Stimulated activated CD8-positive, alpha-beta memory T cell treated with anti-CD3 and anti-CD28 coated beads, Interleukin-15, amount 100 ng/mL, for 4 hours (primary cell): ENCODE data around the gene OR6C1.
"Not testable (repeated sequence)": the region's sequence is repeated elsewhere in the genome, so short reads cannot be mapped to it uniquely, and the experiment has no call there.

Source experiments
- DNase-seq, 2 donors: peaks; one replicate each; pipeline ENCODE4 v3.0.0-alpha.2; 2020; ENCODE audit warnings: low read depth in 2 of 2

Gene OR6C1

GRCh38 chr12:55314043-55314442, at the start of gene OR6C1:
TSS of gene OR6C1 (plus strand) at chr12:55314343. CDS start at chr12:55320600, 6,257 bp downstream.
- DNase-seq, result no peak

DNA sequence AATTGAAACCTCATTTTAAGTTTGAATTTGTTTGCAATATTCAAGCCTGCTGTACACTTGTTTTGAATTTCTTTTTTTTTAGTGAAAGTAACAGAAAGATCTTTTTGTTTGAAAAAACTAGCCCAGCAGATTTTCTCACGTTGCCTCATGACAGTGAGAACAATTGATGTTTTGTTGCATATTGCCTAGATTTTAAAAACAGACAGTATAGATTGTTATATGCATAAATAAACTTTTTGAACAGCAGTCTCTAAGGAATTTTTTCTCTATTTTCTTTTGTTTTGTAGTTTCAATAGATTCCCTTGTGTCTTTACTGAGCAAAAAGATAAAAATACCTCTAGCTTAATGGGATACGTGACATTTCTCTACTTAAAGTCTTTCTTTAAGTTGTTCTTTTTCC, 33.2 kb upstream of the OR6C1 start:
- no peak for DNase-seq

GRCh38 chr12:55289999-55290398, 24.1 kb upstream of the OR6C1 start:
- DNase-seq, result no peak

- DNase-seq, result no peak
These were observed 17.7 kb upstream of the OR6C1 start, which contains the start of gene OR6C6 for GRCh38 chr12:55296469-55296868. TSS of gene OR6C6 (minus strand) at chr12:55296569. CDS start at chr12:55295232, 1,337 bp downstream.

DNA sequence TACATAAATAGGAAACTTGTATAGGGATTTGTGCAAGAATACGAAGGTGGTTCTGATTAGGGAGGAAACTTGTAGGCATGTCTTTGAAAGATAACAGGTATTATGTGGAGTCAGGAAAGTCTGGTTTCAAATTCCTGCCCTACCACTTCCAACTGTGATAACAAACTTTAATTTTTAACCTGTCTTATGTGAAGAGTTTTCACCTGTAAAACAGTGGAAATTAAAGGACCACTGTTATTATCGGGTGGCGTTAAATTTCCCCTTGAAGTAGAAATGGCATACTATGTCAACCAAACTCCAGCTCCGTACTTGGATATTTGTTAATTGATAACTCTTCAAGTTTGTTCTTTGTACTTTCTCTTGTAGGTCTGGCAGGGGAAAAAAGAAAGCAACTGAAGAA, 6.1 kb downstream of the OR6C1 start:
- DNase-seq, result no peak

DNA sequence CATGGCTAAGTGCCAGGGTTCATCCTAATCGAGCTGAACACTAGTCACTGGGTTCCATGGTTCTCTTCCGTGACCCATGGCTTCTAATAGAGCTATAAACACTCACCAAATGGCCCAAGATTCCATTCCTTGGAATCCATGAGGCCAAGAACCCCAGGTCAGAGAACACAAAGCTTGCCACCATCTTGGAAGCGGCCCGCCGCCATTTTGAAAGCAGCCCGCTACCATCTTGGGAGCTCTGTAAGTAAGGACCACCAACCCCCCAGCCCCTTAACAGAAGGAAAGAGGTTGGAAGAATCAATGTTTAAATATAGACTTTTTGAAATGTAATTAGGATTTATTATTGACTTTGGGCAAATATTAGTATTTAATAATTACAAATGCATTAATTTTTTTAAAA, 11.7 kb downstream of the OR6C1 start:
- DNase-seq, result not testable (repeated sequence)

- no peak for DNase-seq
These were observed 16.3 kb downstream of the OR6C1 start, which contains the start of gene OR6C3 for GRCh38 chr12:55330446-55330845. TSS of gene OR6C3 (plus strand) at chr12:55330746. CDS start at chr12:55331701, 955 bp downstream.

- no peak for DNase-seq
These were observed 21.9 kb downstream of the OR6C1 start for GRCh38 chr12:55336002-55336401.

DNA sequence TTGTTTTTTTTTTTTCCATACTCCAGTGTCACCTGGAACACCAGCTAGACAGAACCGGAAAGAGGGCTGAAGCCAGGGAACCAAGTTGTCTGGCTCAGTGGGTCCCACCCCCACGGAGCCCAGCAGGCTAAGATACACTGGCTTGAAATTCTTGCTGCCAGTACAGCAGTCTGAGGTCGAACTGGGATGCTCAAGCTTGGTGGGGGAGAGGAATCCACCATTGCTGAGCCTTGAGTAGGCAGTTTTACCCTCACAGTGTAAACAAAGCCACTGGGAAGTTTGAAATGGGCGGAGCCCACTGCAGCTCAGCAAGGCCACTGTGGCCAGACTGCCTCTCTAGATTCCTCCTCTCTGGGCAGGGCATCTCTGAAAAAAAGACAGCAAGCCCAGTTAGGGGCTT, 41.2 kb downstream of the OR6C1 start:
- not testable (repeated sequence) for DNase-seq

DNA sequence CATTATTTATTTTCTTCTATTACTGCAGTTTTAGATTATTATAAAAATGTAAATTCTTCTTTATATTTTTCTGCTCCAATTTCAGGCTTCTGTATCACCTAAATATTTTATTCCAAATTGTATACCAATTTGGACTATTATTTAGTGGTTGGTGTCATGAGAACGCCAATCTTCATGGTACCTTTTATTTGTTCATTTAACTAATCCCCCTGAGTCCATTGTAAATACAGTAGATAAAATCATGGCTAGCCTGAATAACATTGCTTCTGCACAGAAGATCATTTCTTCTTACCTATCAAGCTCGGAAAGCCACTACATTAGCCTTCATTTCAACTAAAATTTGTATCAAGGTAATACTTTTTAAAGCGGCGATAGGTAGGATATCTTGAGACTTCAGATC, 48.5 kb downstream of the OR6C1 start, which contains the start of gene OR6C75:
Gene OR6C75, plus strand, starts transcription at position 301 of the 400 bp plus-strand sequence. CDS start 2,136 bp downstream, outside the sequence.
- no peak for DNase-seq

DNA sequence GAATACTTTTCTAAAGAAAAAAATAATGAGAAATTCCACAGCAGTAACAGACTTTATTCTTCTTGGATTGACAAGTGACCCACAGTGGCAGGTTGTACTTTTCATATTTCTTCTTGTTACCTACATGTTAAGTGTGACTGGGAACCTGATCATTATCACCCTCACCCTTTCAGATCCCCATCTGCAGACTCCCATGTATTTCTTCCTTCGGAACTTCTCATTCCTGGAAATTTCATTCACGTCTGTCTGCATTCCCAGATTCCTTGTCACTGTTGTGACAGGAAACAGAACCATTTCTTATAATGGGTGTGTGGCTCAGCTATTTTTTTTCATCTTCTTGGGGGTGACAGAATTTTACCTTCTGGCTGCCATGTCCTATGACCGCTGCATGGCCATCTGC, 50.9 kb downstream of the OR6C1 start:
- DNase-seq, result no peak
